Activated naive CD8-positive, alpha-beta T cell treated with anti-CD3 and anti-CD28 coated beads, Interleukin-2, amount 10 ng/mL, durations not matched to agents 7 days and 5 days (primary cell): ENCODE data around the gene ITGB4. TPM values are rescaled to one million over a fixed set of nuclear protein-coding genes. Genes with fewer than 3 reads are reported as not detected.

ENCODE experiments used
- ATAC-seq: fragments of 150-1000 bp; cut with Tn5 transposase; one replicate; pipeline ENCODE4 v1.10.0; 2021; ENCODE audit warnings: low read depth, moderate library complexity
- POLR2A ChIA-PET: fragments of 350-600 bp; sonication (Branson Sonifier 250); formaldehyde crosslinking; loops from one replicate; lab custom pipeline; 2021; ENCODE audit warnings: antibody characterized with exemption; lab: Charles Lee
- DNase-seq: peaks from one replicate; pipeline ENCODE4 v3.0.0; 2021
- H3K27ac Mint-ChIP-seq: one replicate; pipeline ENCODE4 v1.8.0; 2022; ENCODE audit warnings: mild to moderate bottlenecking, mixed read lengths
- H3K27me3 Mint-ChIP-seq: one replicate; pipeline ENCODE4 v1.8.0; 2022; ENCODE audit warnings: mild to moderate bottlenecking, moderate library complexity, mixed read lengths
- H3K36me3 Mint-ChIP-seq: one replicate; pipeline ENCODE4 v1.8.0; 2021; ENCODE audit warnings: mild to moderate bottlenecking, mixed read lengths
- H3K4me1 Mint-ChIP-seq: one replicate; pipeline ENCODE4 v1.8.0; 2021; ENCODE audit warnings: mixed read lengths
- H3K4me3 Mint-ChIP-seq: one replicate; pipeline ENCODE4 v1.8.0; 2022; ENCODE audit warnings: mild to moderate bottlenecking, moderate library complexity, mixed read lengths
- H3K9me3 Mint-ChIP-seq: one replicate; pipeline ENCODE4 v1.8.0; 2021; ENCODE audit warnings: mixed read lengths
- total RNA-seq, 2 experiments: library from RNA; stranded (reverse); gene quantifications; one replicate each; pipeline ENCODE4 v1.2.3, GENCODE V29; 2021

Gene ITGB4
- total RNA-seq, 2 experiments from 2014 or later: 1.0 to 1.4 TPM

DNA sequence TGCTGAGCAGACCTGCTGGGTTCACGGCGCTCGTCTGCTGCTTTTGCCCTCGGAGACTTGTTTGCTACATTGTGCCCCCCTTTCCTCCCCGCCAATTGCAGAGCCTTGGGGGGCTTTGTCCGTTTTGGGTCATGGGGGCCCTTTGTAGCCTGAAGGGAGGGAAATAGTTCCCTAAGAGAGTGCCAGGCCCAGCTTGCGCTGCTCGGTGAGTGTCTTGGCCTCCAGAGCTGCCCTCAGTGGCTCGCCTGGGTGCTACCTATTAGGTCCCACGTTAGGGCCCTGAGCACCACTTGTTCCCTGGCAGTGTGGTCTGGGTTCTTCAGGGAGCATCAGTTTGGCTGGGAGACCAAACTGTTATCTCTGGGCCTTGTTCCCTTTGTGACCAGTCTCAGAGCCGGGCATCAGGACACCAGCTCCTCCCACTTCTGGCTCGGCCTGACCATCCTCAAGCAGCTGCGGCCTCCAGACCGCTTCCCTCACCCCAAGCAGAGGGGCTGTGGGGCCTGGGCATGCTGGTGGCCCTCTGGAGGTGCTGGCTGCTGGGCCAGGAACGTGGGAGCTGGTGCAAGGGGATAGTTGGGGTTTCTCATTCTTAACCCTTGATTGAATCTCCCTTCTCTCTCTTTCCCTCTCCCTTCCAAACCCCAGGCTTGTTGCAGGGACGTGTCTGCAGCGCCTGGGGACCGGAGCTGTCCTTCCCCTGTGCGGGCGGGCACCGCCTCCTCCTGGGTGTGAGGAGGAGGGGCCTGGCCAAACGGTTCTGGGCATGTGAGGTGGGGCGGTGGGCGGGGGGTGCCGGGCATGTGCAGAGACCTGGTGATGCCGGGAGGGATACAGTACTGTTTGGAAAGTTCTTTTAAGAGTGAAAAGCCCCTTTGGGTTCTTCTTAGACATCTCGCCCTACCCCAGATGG is 16.0 kb upstream of the ITGB4 start:
- Mint-ChIP-seq H3K9me3 (no peaks in the 10 kb centered on the region), H3K36me3 (peaks cover 14% of the 10 kb centered on the region)

DNA sequence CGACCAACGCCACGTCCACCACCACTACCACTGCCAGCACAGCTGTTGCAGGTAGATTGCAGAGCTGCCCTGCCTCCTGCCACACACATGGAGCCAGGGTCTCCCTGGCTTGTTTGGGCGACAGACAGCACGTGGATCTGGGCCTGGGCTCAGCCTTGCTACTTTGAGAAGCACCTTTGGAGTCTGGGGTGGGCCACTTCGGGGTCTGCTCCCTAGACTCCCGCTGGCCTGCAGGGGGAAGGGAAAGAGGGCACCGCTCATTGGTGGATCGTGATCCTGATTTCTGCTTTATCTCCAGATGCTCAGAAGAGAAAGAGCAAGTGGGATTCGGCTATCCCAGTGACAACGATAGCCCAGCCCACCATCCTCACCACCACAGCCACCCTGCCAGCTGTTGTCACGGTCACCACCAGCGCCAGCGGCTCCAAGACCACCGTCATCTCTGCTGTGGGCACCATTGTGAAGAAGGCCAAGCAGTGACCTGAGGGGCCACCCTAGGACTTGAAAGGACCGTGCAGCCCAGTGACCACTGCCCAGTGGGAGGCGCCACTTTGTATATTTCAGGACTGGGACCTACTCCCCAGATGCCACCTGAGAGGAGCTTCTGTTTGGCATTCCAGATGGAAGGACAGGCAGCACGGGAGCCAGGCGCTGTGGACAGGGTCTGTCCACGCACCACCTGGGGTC is 15.1 kb upstream of the ITGB4 start:
- DNase-seq: no peak
- POLR2A ChIA-PET: no interaction called here
- ATAC-seq: no peak
- no peaks in the 10 kb centered on the region for H3K9me3 Mint-ChIP-seq
- peaks cover 2% of the 10 kb centered on the region for H3K4me1 Mint-ChIP-seq
- H3K4me3 Mint-ChIP-seq: no peak overlapping the region
- H3K27me3 Mint-ChIP-seq: peaks cover 4% of the 10 kb centered on the region
- H3K36me3 Mint-ChIP-seq: peaks cover 10% of the 10 kb centered on the region
- no peak overlapping the region for H3K27ac Mint-ChIP-seq

More for the DNA sequence above, 16.0 kb upstream of the ITGB4 start:
- POLR2A ChIA-PET: no interaction called here
- Mint-ChIP-seq H3K27me3 (no peaks in the 10 kb centered on the region), H3K4me1 (no peaks in the 10 kb centered on the region), H3K27ac (no peak overlapping the region), H3K4me3 (no peak overlapping the region)
- DNase-seq (no peak), ATAC-seq (no peak)

DNA sequence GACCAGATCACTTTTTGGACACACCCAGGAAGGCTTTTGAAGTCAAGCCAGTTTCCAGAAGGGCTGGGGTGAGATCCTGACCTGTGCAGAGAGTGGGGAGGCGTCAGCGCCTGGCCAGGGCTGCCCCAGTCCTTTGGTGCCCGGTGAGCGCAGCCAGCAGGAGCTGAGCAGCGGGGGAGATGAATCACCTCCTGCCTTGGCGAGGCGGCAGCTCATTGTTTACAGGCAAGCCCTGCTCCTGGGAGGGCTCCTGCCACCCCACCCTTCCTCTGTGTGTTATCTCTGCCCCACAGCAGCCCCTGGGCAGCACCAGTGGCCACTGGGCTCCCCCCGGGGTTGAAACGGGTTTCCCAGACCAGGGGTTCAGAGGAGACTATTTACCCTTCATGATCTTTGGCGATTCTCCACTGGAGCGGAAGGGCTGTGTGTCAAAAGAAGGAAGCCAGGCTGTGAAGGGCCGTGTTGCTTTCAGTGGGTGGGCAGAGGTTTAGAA is 14.1 kb upstream of the ITGB4 start:
- Mint-ChIP-seq H3K27ac (no peak overlapping the region), H3K36me3 (peaks cover 10% of the 10 kb centered on the region), H3K4me1 (peaks cover 2% of the 10 kb centered on the region), H3K27me3 (peaks cover 9% of the 10 kb centered on the region), H3K4me3 (no peak overlapping the region), H3K9me3 (no peaks in the 10 kb centered on the region)
- DNase-seq: no peak
- POLR2A ChIA-PET: no interaction called here
- no peak for ATAC-seq

DNA sequence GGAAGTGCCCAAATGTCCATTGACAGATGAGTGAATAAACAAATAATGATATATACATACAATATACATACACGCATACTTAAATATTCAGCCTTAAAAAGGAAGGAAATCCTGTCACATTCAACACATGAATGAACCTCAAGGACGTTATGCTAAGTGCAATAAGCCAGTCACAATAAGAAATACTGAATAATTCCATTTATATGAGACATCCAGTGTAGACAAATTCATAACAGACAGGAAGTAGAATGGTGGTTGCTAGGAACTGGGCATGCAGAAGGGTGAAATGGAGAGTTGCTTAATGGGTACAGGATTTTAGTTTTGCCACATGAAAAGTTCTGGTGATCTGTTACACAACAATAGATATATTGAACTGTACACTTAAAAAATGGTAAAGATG is 8.8 kb upstream of the ITGB4 start:
- POLR2A ChIA-PET: no interaction called here
- Mint-ChIP-seq H3K9me3 (no peaks in the 10 kb centered on the region), H3K36me3 (peaks cover 2% of the 10 kb centered on the region), H3K4me1 (peaks cover 2% of the 10 kb centered on the region), H3K27ac (no peak overlapping the region), H3K4me3 (no peak overlapping the region), H3K27me3 (peaks cover 16% of the 10 kb centered on the region)
- no peak for ATAC-seq
- no peak for DNase-seq

DNA sequence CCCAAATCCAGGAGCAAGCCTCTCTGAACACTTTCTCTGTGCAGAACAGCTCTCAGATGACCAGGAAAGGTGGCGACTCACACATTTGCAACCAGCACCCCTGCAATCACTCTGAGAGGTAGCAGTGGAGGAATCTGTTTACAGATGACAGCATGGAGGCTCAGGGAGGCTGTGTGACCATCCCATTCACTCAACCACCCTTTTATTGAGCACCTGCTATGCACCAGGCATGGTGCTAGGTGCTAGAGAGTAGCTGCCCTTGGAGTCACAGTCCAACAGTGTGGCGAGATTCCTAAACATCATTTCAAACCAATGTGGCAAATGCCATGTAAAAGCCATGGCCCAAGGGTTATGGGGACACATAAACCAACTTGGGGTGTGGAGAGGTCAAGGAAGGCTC is 1.5 kb upstream of the ITGB4 start:
- Mint-ChIP-seq H3K9me3 (no peaks in the 10 kb centered on the region), H3K36me3 (no peaks in the 10 kb centered on the region), H3K27ac (no peak overlapping the region), H3K27me3 (peaks cover 30% of the 10 kb centered on the region), H3K4me1 (peaks cover 4% of the 10 kb centered on the region), H3K4me3 (no peak overlapping the region)
- ATAC-seq (no peak), DNase-seq (no peak)
- POLR2A ChIA-PET: no interaction called here

DNA sequence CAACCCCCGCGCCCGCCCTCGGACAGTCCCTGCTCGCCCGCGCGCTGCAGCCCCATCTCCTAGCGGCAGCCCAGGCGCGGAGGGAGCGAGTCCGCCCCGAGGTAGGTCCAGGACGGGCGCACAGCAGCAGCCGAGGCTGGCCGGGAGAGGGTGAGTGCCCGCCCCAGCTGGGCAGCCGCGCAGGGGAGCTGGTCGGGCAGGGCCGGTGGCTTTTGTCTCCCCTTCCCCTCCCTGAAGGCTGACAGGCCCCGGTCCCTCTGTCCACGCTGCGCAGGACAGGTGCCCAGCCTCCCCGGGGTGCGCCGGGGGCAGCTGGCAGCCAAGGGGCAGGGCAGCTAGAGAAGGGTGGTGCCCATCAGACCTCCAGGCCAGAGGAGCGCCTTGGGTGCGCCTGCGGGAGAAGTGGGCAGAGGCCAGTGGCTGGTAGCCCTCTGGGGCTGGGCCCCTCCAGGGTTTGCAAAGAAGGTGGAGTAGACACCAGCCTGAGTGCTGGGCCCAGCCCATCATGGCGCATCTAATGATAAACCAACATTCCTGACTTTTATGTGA is 278 bp downstream of the ITGB4 start:
- ATAC-seq (no peak), DNase-seq (no peak)
- peaks cover 28% of the 10 kb centered on the region for H3K27me3 Mint-ChIP-seq
- no peak overlapping the region for H3K4me3 Mint-ChIP-seq
- POLR2A ChIA-PET: interaction anchor here (1.0 to 1.4 kb wide), 2 partner anchors 17 to 26 kb away, joined by 3 to 8 read pairs; no protein-coding TSS in a partner anchor
- H3K4me1 Mint-ChIP-seq: peaks cover 4% of the 10 kb centered on the region
- H3K9me3 Mint-ChIP-seq: no peaks in the 10 kb centered on the region
- H3K36me3 Mint-ChIP-seq: no peaks in the 10 kb centered on the region
- no peak overlapping the region for H3K27ac Mint-ChIP-seq

DNA sequence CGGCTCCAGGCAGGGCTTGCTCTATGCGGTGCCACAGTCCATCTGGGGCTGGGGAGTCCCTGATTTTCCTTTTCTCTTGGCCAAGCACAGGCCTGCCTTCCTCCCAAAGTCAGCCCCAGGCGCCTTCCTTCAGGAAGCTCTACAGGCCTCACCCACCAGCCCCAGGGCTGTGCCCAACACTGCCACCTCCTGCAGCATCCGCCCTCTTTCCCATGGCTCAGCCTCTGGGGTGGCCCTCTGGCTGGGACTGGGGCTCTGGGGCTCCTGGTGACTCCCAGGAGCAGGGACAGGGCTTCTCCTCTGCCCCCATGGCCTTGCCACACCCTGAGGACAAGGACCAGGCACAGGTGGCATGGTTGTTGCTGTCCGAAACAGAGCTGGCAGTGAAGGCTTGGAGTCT is 817 bp downstream of the ITGB4 start:
- POLR2A ChIA-PET: interaction anchor here (0.6 kb wide), 1 partner anchor 205 kb away, joined by 4 read pairs; no protein-coding TSS in a partner anchor
- Mint-ChIP-seq H3K4me1 (peaks cover 4% of the 10 kb centered on the region), H3K36me3 (no peaks in the 10 kb centered on the region), H3K9me3 (no peaks in the 10 kb centered on the region), H3K27me3 (peaks cover 26% of the 10 kb centered on the region), H3K27ac (no peak overlapping the region), H3K4me3 (no peak overlapping the region)
- ATAC-seq: no peak
- DNase-seq: no peak

DNA sequence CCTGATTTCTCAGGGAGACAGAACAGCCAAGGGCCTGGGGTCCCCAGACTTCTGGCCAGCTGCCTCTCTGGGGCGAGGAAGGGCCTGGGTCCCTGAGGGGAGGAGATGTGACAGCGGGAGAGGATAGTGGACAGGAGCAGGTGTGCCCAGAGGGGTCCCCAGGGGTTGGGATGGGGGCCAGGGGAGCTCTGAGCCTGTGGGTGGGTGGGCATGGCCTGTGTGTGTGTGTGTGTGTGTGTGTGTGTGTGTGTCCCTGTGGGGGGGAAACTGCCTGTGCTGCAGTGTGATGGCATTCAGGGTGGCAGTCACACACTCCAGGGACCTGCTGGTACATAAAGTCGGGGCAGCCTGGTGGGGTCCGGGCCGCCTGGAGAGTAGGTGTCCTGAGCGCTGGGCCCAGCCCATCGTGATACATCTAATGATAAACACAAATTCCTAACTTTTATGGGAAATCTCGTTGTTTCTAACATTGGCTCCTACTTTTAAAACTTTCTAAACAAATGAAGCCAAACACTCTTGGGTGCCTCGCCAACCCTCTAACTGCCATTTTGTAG is 1.4 kb downstream of the ITGB4 start:
- peaks cover 24% of the 10 kb centered on the region for H3K27me3 Mint-ChIP-seq
- H3K27ac Mint-ChIP-seq: no peak overlapping the region
- DNase-seq (no peak), ATAC-seq (no peak)
- no peaks in the 10 kb centered on the region for H3K9me3 Mint-ChIP-seq
- no peak overlapping the region for H3K4me3 Mint-ChIP-seq
- POLR2A ChIA-PET: interaction anchor here (0.6 kb wide), 1 partner anchor 205 kb away, joined by 4 read pairs; no protein-coding TSS in a partner anchor
- no peaks in the 10 kb centered on the region for H3K36me3 Mint-ChIP-seq
- peaks cover 4% of the 10 kb centered on the region for H3K4me1 Mint-ChIP-seq

DNA sequence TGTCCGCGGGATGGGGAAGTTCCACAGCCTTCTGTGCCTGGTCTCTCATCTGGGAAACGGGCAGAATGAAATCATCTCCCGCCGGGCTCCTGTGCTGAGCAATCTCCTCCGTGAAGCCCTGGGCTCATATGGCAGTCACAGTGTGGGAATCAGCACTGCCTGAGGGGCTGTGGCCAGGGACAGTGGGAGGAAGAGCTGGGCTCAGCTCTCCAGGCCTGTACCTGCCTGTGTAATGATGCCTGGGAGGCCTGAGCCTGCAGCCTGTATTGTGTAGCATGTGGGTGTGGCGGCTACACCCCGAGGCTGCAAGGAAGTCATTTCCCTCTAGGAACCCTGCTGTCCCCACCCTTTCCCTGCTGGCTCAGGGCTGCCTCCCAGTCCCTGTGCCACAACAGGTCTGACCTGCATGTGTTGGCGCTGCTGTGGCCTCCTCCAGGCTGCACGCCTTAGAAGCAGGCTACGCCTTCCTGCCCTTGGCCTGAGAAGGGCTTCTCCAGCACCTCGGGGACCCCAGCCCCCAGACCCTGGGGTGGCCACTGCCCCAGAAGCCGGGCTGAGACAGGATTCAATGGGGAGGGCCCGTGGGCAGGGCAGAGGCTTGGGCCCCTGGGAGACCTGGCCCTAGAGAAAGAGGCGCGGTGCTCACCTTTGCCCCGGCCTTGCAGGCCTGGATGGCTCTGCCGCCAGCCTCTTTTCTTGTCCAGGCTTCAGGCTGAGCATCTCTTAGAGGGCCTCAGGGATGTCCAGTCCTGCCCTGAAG is 2.1 kb downstream of the ITGB4 start:
- no peak for DNase-seq
- Mint-ChIP-seq H3K27me3 (peaks cover 23% of the 10 kb centered on the region), H3K27ac (no peak overlapping the region), H3K36me3 (no peaks in the 10 kb centered on the region), H3K9me3 (no peaks in the 10 kb centered on the region), H3K4me1 (peaks cover 4% of the 10 kb centered on the region), H3K4me3 (no peak overlapping the region)
- no peak for ATAC-seq
- POLR2A ChIA-PET: no interaction called here

DNA sequence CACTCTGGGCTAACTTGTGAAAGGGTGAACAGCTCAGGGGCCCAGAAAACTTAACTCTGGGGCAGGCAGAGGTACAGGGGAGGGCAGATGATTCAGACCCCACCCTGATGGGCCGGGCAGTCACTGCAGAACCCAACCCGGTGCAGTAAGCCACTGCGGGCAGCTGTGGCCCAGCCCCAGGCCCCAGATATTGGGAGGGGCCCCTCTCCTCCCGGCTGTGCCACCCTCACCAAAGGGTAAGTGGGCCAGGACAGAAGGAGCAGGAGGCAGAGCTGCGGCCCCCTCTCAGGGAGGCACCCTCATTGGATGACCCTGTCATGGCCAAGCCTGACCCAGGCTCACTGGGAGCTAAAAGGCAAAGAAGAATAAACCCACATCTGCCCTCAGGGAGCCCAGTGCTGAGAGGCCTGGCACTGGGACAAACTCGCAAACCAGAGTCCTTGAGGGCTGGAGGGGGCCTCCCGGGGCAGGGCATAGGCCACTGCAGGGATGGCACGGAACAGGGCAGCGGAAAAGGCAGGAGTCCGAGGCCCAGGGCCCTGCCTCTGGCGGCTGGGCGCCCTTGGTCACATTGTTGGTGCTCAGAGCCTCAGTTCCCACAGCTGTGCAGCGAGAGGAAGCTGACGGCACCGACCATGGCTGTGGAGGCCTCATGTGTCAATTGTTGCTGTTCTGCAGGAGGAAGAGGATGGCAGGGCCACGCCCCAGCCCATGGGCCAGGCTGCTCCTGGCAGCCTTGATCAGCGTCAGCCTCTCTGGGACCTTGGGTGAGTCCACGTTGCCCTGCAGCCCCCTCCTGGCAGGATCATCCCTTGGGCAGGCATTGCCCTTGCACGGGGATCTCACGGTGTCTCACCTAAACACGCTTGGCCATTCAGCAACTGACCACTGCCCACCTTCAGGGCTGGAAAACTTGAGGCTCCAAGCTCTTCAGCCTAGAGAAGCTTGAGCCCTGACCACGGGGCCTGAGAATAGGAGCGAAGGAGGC is 3.1 kb downstream of the ITGB4 start:
- Mint-ChIP-seq H3K36me3 (no peaks in the 10 kb centered on the region), H3K4me3 (no peak overlapping the region), H3K9me3 (no peaks in the 10 kb centered on the region), H3K27ac (no peak overlapping the region), H3K27me3 (peaks cover 13% of the 10 kb centered on the region), H3K4me1 (peaks cover 4% of the 10 kb centered on the region)
- DNase-seq (no peak), ATAC-seq (no peak)
- POLR2A ChIA-PET: no interaction called here

DNA sequence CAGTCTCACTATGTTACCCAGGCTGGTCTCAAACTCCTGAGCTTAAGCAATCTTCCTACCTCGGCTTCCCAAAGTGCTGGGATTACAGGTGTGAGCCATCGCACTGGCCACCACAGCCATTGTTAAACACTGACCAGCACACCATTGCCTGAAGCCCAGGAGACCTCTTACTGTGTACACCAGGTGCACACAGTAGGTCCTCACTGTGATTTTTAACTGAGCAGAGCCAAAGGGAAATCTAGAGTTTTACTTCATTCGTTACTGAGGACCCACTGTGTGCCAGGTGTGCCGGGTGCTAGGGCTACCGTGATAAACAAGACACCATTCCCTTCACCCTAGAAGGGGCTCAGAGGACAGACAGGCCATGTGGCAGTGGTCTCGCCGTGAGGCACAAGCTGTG is 4.2 kb downstream of the ITGB4 start:
- Mint-ChIP-seq H3K27ac (no peak overlapping the region), H3K36me3 (no peaks in the 10 kb centered on the region), H3K9me3 (no peaks in the 10 kb centered on the region), H3K27me3 (peaks cover 1% of the 10 kb centered on the region), H3K4me3 (no peak overlapping the region), H3K4me1 (peaks cover 2% of the 10 kb centered on the region)
- ATAC-seq (no peak), DNase-seq (no peak)
- POLR2A ChIA-PET: no interaction called here

DNA sequence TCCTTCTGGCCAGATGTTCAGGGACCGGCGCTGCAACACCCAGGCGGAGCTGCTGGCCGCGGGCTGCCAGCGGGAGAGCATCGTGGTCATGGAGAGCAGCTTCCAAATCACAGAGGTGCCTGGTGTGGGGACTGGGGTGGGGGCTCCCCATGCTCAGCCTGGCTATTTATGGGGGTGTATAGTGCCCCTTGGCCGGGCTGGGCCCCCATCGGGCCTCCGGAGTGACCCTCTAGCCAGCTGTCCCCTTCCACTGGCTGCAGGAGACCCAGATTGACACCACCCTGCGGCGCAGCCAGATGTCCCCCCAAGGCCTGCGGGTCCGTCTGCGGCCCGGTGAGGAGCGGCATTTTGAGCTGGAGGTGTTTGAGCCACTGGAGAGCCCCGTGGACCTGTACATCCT is 6.1 kb downstream of the ITGB4 start:
- POLR2A ChIA-PET: no interaction called here
- no peaks in the 10 kb centered on the region for H3K9me3 Mint-ChIP-seq
- ATAC-seq (no peak), DNase-seq (no peak)
- no peak overlapping the region for H3K27ac Mint-ChIP-seq
- no peaks in the 10 kb centered on the region for H3K36me3 Mint-ChIP-seq
- no peak overlapping the region for H3K4me3 Mint-ChIP-seq
- no peaks in the 10 kb centered on the region for H3K4me1 Mint-ChIP-seq
- no peaks in the 10 kb centered on the region for H3K27me3 Mint-ChIP-seq
